Endothelial cell of umbilical vein (primary cell): ENCODE data around the gene LNX2.

Source experiments
- EZH2 ChIP-seq: IDR thresholded peaks from 2 replicates; pipeline ENCODE4 v1.6.1; 2012; ENCODE audit warnings: borderline replicate concordance, low read depth, mild to moderate bottlenecking, moderate library complexity, low read length, inconsistent platforms; ENCODE audit not compliant: severe bottlenecking
- JUN ChIP-seq: IDR thresholded peaks from 2 replicates; pipeline ENCODE4 v1.6.1; 2011; ENCODE audit warnings: borderline replicate concordance, low read depth; ENCODE audit not compliant: insufficient read length, insufficient read depth
- POLR2A ChIP-seq: IDR thresholded peaks from 2 replicates; pipeline ENCODE4 v1.6.1; 2012; ENCODE audit warnings: low read depth, mild to moderate bottlenecking, control low read depth, low read length
- POLR2AphosphoS5 ChIP-seq: IDR thresholded peaks from 2 replicates; pipeline ENCODE4 v1.6.1; 2012; ENCODE audit warnings: low read depth, mild to moderate bottlenecking, control low read depth, low read length, moderate library complexity; ENCODE audit not compliant: insufficient read depth
- TF ChIP-seq, protein P1 (sequence below), 2 donors: IDR thresholded peaks; 1 replicate in 1 of 2; 2 replicates in 1 of 2; pipeline ENCODE4 v1.5.1; 2011; ENCODE audit warnings: low read length in 2 of 2, mild to moderate bottlenecking in 2 of 2, moderate library complexity in 2 of 2, control low read depth in 1 of 2, inconsistent platforms in 1 of 2, low read depth in 1 of 2; ENCODE audit not compliant: insufficient read depth in 1 of 2; ENCODE audit errors: extremely low read depth in 1 of 2
- TF ChIP-seq, protein P2 (sequence below): IDR thresholded peaks from 2 replicates; pipeline ENCODE4 v1.6.1; 2011; ENCODE audit not compliant: insufficient read depth, insufficient read length

DNA sequence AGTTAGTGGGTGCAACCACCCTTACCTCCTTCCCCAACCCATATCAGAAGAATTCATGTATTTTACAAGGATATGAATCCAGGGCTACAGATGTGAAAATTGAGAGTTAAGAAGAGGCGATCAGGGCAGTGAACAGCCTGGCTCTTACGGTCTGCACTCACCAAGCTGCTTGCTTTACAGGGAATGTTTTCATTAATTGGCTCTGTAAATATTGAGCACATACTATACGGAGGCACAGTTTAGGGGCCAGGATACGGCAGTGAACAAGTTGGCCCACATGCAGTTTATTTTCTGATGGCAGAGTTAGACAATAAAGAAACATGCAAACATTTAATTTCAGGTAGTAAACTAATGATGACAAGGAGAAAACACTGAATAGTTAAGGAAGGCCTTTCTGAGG, 7.8 kb upstream of the LNX2 start:
- TF ChIP-seq, protein P1, sequence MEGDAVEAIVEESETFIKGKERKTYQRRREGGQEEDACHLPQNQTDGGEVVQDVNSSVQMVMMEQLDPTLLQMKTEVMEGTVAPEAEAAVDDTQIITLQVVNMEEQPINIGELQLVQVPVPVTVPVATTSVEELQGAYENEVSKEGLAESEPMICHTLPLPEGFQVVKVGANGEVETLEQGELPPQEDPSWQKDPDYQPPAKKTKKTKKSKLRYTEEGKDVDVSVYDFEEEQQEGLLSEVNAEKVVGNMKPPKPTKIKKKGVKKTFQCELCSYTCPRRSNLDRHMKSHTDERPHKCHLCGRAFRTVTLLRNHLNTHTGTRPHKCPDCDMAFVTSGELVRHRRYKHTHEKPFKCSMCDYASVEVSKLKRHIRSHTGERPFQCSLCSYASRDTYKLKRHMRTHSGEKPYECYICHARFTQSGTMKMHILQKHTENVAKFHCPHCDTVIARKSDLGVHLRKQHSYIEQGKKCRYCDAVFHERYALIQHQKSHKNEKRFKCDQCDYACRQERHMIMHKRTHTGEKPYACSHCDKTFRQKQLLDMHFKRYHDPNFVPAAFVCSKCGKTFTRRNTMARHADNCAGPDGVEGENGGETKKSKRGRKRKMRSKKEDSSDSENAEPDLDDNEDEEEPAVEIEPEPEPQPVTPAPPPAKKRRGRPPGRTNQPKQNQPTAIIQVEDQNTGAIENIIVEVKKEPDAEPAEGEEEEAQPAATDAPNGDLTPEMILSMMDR (IDR thresholded peaks at IDR 0.05; ENCODE audit: extremely low read depth in 1 of 2, insufficient read depth in 1 of 2, low read depth in 1 of 2, low read length in 2 of 2), result no peak
- no peak for TF ChIP-seq JUN
- TF ChIP-seq POLR2A, result no peak
- TF ChIP-seq, protein P2, sequence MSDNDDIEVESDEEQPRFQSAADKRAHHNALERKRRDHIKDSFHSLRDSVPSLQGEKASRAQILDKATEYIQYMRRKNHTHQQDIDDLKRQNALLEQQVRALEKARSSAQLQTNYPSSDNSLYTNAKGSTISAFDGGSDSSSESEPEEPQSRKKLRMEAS, result no peak
- TF ChIP-seq POLR2AphosphoS5, result no peak
- TF ChIP-seq EZH2, result no peak
